ENCODE measurements around the gene KRTAP4-4.

Gene KRTAP4-4

GRCh38 chr17:41185001-41185400 lies 24.5 kb upstream of the KRTAP4-4 start:
- Histone ChIP-seq H3K4me3 (replicated peaks; ENCODE audit: low read depth, low read length) (no peak overlapping the region), H3K27me3 (replicated peaks; ENCODE audit: control insufficient read depth, insufficient read depth, low read length) (no peaks in the 10 kb centered on the region; the same call in 1 of the 2 replicates), H3K36me3 (ENCODE audit: control insufficient read depth, insufficient read depth, low read length) (no peaks in the 10 kb centered on the region)
- no peak for TF ChIP-seq CTCF (IDR thresholded peaks at IDR 0.05; ENCODE audit: insufficient read depth, low read length, poor library complexity, severe bottlenecking)
- no peak for DNase-seq (ENCODE audit: extremely low read depth, insufficient read length)

GRCh38 chr17:41184480-41184961 lies 24.0 kb upstream of the KRTAP4-4 start, which contains the start of gene KRTAP4-1:
Gene KRTAP4-1, minus strand, starts transcription at chr17:41184911. Its CDS starts 57 bp downstream, at chr17:41184854.
- H3K4me3 ChIP-seq (replicated peaks; ENCODE audit: low read depth, low read length), result no peak within 1 kb of the TSS
- DNase-seq (ENCODE audit: extremely low read depth, insufficient read length), result no peak
- no peaks in the 10 kb centered on the region; the same call in 1 of the 2 replicates for H3K27me3 ChIP-seq (replicated peaks; ENCODE audit: control insufficient read depth, insufficient read depth, low read length)
- no peaks in the 10 kb centered on the region for H3K36me3 ChIP-seq (ENCODE audit: control insufficient read depth, insufficient read depth, low read length)
- no peak for TF ChIP-seq CTCF (IDR thresholded peaks at IDR 0.05; ENCODE audit: insufficient read depth, low read length, poor library complexity, severe bottlenecking)

- Histone ChIP-seq H3K27me3 (replicated peaks; ENCODE audit: control insufficient read depth, insufficient read depth, low read length) (0 out of 2 replicates have a peak, but pooled peaks cover 2% of the 10 kb centered on the region), H3K36me3 (ENCODE audit: control insufficient read depth, insufficient read depth, low read length) (no peaks in the 10 kb centered on the region)
These were observed 18.5 kb upstream of the KRTAP4-4 start for GRCh38 chr17:41178843-41179616.

GRCh38 chr17:41178341-41178740 lies 17.8 kb upstream of the KRTAP4-4 start:
- H3K36me3 ChIP-seq (ENCODE audit: control insufficient read depth, insufficient read depth, low read length), result no peaks in the 10 kb centered on the region
- 0 out of 2 replicates have a peak, but pooled peaks cover 2% of the 10 kb centered on the region for H3K27me3 ChIP-seq (replicated peaks; ENCODE audit: control insufficient read depth, insufficient read depth, low read length)
- TF ChIP-seq CTCF (IDR thresholded peaks at IDR 0.05; ENCODE audit: insufficient read depth, low read length, poor library complexity, severe bottlenecking), result no peak
- no peak overlapping the region for H3K4me3 ChIP-seq (replicated peaks; ENCODE audit: low read depth, low read length)
- DNase-seq (ENCODE audit: extremely low read depth, insufficient read length), result no peak

More at GRCh38 chr17:41178843-41179616, 18.5 kb upstream of the KRTAP4-4 start:
- TF ChIP-seq CTCF (IDR thresholded peaks at IDR 0.05; ENCODE audit: insufficient read depth, low read length, poor library complexity, severe bottlenecking), result no peak
- no peak overlapping the region for H3K4me3 ChIP-seq (replicated peaks; ENCODE audit: low read depth, low read length)
- no peak for DNase-seq (ENCODE audit: extremely low read depth, insufficient read length)

- no peak for TF ChIP-seq CTCF (IDR thresholded peaks at IDR 0.05; ENCODE audit: insufficient read depth, low read length, poor library complexity, severe bottlenecking)
These were observed 17.3 kb upstream of the KRTAP4-4 start, which contains the start of gene KRTAP4-2 for GRCh38 chr17:41177727-41178271. Gene KRTAP4-2, minus strand, starts transcription at chr17:41178221. Its CDS starts 57 bp downstream, at chr17:41178164.

More at GRCh38 chr17:41177727-41178271, 17.3 kb upstream of the KRTAP4-4 start, which contains the start of gene KRTAP4-2:
- DNase-seq (ENCODE audit: extremely low read depth, insufficient read length), result no peak
- Histone ChIP-seq H3K36me3 (ENCODE audit: control insufficient read depth, insufficient read depth, low read length) (no peaks in the 10 kb centered on the region), H3K27me3 (replicated peaks; ENCODE audit: control insufficient read depth, insufficient read depth, low read length) (0 out of 2 replicates have a peak, but pooled peaks cover 2% of the 10 kb centered on the region), H3K4me3 (replicated peaks; ENCODE audit: low read depth, low read length) (no peak within 1 kb of the TSS)

Measured in GM06990 (cell line).